ENCODE data around the gene IFI30. TPM values are rescaled to one million over a fixed set of nuclear protein-coding genes. Genes with fewer than 3 reads are reported as not detected.

The IFI30 gene
- total RNA-seq, 1 experiment from 2014 or later, result 20.2 TPM

DNA sequence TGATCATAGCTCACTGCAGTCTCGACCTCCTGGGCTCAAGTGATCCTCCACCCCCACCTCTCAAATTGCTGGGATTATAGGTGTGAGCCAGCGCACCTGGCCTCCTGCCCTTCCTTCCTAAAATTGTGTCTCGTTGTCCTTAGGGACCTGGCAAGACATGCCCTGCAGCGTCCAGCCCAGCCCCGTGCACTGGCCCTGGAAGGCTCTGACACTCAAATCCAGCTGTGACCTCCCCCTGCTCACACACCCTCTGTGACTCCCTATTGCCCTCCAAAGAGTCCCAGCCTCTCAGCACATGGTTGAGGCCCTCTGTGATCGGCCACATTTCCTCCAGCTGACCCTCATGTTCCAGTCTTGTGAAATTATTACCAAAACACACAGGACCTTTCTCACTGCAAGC is 24.3 kb downstream of the IFI30 start:
- ChIA-PET CTCF (interaction anchor here (0.6 to 1.2 kb wide), 5 partner anchors 32 to 1278 kb away, joined by 3 to 5 read pairs (median 3); no protein-coding TSS in a partner anchor), POLR2A (interaction anchor here (0.6 kb wide), 1 partner anchor 17 kb away, joined by 4 read pairs; no protein-coding TSS in a partner anchor)
- Mint-ChIP-seq H3K4me1 (peaks cover 19% of the 10 kb centered on the region), H3K36me3 (peaks cover 33% of the 10 kb centered on the region), H3K9me3 (no peaks in the 10 kb centered on the region), H3K27ac (no peak overlapping the region), H3K4me3 (no peak overlapping the region), H3K27me3 (ENCODE audit: low read depth) (no peaks in the 10 kb centered on the region)
- ATAC-seq (no peak), DNase-seq (ENCODE audit: low spot score) (no peak)
- TF ChIP-seq NR2C2 (CRISPR knock-in tag; IDR thresholded peaks at IDR 0.05), result no peak

- no peaks in the 10 kb centered on the region for H3K9me3 Mint-ChIP-seq
- TF ChIP-seq ZNF317 (CRISPR knock-in tag; IDR thresholded peaks at IDR 0.05; ENCODE audit: borderline replicate concordance, low read depth) (no peak), FOXP4 (CRISPR knock-in tag; IDR thresholded peaks at IDR 0.05) (no peak), ZNF416 (CRISPR knock-in tag; IDR thresholded peaks at IDR 0.05) (no peak), MXD4 (CRISPR knock-in tag; IDR thresholded peaks at IDR 0.05; ENCODE audit: borderline replicate concordance) (no peak), SMAD3 (CRISPR knock-in tag; IDR thresholded peaks at IDR 0.05; ENCODE audit: borderline replicate concordance) (no peak), RORB (CRISPR knock-in tag; IDR thresholded peaks at IDR 0.05) (no peak), JUN (CRISPR knock-in tag; IDR thresholded peaks at IDR 0.05) (no peak), TCF7 (CRISPR knock-in tag; IDR thresholded peaks at IDR 0.05; ENCODE audit: low read depth) (no peak), FOXK1 (CRISPR knock-in tag; IDR thresholded peaks at IDR 0.05) (no peak), SMAD4 (CRISPR knock-in tag; IDR thresholded peaks at IDR 0.05) (no peak), HMGXB4 (CRISPR knock-in tag; IDR thresholded peaks at IDR 0.05) (no peak), ZBTB21 (CRISPR knock-in tag; IDR thresholded peaks at IDR 0.05; ENCODE audit: borderline replicate concordance) (no peak), GTF2I (CRISPR knock-in tag; conservative IDR thresholded peaks at IDR 0.05) (no peak), KAT7 (CRISPR knock-in tag; IDR thresholded peaks at IDR 0.05; ENCODE audit: borderline replicate concordance) (no peak), ETV6 (CRISPR knock-in tag; IDR thresholded peaks at IDR 0.05) (no peak), NFATC4 (CRISPR knock-in tag; IDR thresholded peaks at IDR 0.05) (no peak), HMGA2 (CRISPR knock-in tag; IDR thresholded peaks at IDR 0.05) (no peak)
- TF ChIP-seq, protein P1, sequence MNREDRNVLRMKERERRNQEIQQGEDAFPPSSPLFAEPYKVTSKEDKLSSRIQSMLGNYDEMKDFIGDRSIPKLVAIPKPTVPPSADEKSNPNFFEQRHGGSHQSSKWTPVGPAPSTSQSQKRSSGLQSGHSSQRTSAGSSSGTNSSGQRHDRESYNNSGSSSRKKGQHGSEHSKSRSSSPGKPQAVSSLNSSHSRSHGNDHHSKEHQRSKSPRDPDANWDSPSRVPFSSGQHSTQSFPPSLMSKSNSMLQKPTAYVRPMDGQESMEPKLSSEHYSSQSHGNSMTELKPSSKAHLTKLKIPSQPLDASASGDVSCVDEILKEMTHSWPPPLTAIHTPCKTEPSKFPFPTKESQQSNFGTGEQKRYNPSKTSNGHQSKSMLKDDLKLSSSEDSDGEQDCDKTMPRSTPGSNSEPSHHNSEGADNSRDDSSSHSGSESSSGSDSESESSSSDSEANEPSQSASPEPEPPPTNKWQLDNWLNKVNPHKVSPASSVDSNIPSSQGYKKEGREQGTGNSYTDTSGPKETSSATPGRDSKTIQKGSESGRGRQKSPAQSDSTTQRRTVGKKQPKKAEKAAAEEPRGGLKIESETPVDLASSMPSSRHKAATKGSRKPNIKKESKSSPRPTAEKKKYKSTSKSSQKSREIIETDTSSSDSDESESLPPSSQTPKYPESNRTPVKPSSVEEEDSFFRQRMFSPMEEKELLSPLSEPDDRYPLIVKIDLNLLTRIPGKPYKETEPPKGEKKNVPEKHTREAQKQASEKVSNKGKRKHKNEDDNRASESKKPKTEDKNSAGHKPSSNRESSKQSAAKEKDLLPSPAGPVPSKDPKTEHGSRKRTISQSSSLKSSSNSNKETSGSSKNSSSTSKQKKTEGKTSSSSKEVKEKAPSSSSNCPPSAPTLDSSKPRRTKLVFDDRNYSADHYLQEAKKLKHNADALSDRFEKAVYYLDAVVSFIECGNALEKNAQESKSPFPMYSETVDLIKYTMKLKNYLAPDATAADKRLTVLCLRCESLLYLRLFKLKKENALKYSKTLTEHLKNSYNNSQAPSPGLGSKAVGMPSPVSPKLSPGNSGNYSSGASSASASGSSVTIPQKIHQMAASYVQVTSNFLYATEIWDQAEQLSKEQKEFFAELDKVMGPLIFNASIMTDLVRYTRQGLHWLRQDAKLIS (CRISPR knock-in tag; IDR thresholded peaks at IDR 0.05; ENCODE audit: borderline replicate concordance), result no peak
- TF ChIP-seq, protein P2, sequence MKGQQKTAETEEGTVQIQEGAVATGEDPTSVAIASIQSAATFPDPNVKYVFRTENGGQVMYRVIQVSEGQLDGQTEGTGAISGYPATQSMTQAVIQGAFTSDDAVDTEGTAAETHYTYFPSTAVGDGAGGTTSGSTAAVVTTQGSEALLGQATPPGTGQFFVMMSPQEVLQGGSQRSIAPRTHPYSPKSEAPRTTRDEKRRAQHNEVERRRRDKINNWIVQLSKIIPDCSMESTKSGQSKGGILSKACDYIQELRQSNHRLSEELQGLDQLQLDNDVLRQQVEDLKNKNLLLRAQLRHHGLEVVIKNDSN (CRISPR knock-in tag; IDR thresholded peaks at IDR 0.05), result no peak
- TF ChIP-seq, protein P3, sequence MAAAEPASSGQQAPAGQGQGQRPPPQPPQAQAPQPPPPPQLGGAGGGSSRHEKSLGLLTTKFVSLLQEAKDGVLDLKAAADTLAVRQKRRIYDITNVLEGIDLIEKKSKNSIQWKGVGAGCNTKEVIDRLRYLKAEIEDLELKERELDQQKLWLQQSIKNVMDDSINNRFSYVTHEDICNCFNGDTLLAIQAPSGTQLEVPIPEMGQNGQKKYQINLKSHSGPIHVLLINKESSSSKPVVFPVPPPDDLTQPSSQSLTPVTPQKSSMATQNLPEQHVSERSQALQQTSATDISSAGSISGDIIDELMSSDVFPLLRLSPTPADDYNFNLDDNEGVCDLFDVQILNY (CRISPR knock-in tag; IDR thresholded peaks at IDR 0.05), result no peak
- peaks cover 33% of the 10 kb centered on the region for H3K36me3 Mint-ChIP-seq
- ChIA-PET POLR2A (interaction anchor here (0.6 kb wide), 1 partner anchor 17 kb away, joined by 4 read pairs; no protein-coding TSS in a partner anchor), CTCF (interaction anchor here (0.6 to 1.2 kb wide), 4 partner anchors 32 to 85 kb away, joined by 3 to 5 read pairs (median 4); no protein-coding TSS in a partner anchor)
- ATAC-seq, result no peak
- no peak for DNase-seq (ENCODE audit: low spot score)
- H3K4me1 Mint-ChIP-seq, result peaks cover 24% of the 10 kb centered on the region
- H3K4me3 Mint-ChIP-seq, result no peak overlapping the region
- H3K27ac Mint-ChIP-seq, result no peak overlapping the region
- no peaks in the 10 kb centered on the region for H3K27me3 Mint-ChIP-seq (ENCODE audit: low read depth)
These were observed 24.8 kb downstream of the IFI30 start for GRCh38 chr19:18198374-18198773.

All from WTC11 (cell line).